Transverse colon (tissue), 4 donors: ENCODE measurements around the gene POLR3C. TPM values are rescaled to one million over a fixed set of nuclear protein-coding genes. Genes with fewer than 3 reads are reported as not detected.

Experiments used
- DNase-seq: peaks from one replicate; pipeline ENCODE4 v3.0.0-alpha.2; 2019
- H3K27ac ChIP-seq, 4 donors: fragments of 200-600 bp; sonication (generic); 2 replicates each; pipeline ENCODE4 v1.5.1; 2016 to 2018; ENCODE audit warnings: inconsistent platforms in 4 of 4
- H3K27me3 ChIP-seq: fragments of 200-600 bp; sonication (generic); 2 replicates; pipeline ENCODE4 v1.5.1; 2017; ENCODE audit warnings: inconsistent platforms
- H3K36me3 ChIP-seq, 4 donors: fragments of 200-600 bp; sonication (generic); 2 replicates each; pipeline ENCODE4 v1.5.1; 2017 to 2019; ENCODE audit warnings: inconsistent platforms in 4 of 4
- H3K4me1 ChIP-seq, 4 donors: fragments of 200-600 bp; sonication (generic); 2 replicates each; pipeline ENCODE4 v1.5.1; 2017 to 2020; ENCODE audit warnings: inconsistent platforms in 4 of 4
- H3K4me3 ChIP-seq, 4 donors: fragments of 200-600 bp; sonication (generic); 1 replicate in 1 of 4; 2 replicates in 3 of 4; pipeline versions ENCODE4 v1.5.1 to v1.6.1; 2017 to 2019; ENCODE audit warnings: inconsistent platforms in 4 of 4
- H3K9me3 ChIP-seq, 2 donors: fragments of 200-600 bp; sonication (generic); 2 replicates each; pipeline ENCODE4 v1.5.1; 2017 to 2019; ENCODE audit warnings: inconsistent platforms in 2 of 2
- EP300 ChIP-seq: sonication (generic); formaldehyde crosslinking; IDR thresholded peaks from one replicate; pipeline ENCODE4 v1.6.1; 2017; ENCODE audit warnings: antibody characterized with exemption, low read depth
- POLR2A ChIP-seq: fragments of 450-650 bp; IDR thresholded peaks from one replicate; pipeline ENCODE4 v1.6.1; 2016; ENCODE audit warnings: antibody characterized with exemption, mild to moderate bottlenecking, moderate library complexity
- POLR2AphosphoS5 ChIP-seq, 3 donors: sonication (generic); formaldehyde crosslinking; IDR thresholded peaks; one replicate each; pipeline ENCODE4 v1.6.1; 2016; ENCODE audit warnings: antibody characterized with exemption in 3 of 3
- WGBS, 2 donors: methylation state at CpG; one replicate each; pipeline ENCODE4 v1.1.5; 2018; ENCODE audit warnings: low coverage in 1 of 2; 5-methylcytosine and 5-hydroxymethylcytosine counted together
- in situ Hi-C, 4 donors: fragments of 200-750 bp; cut with MboI; loops; one replicate each; pipeline versions ENCODE4 v1.15.0 to v1.15.1; 2017; ENCODE audit warnings: low sequenced_read_pairs in 3 of 4, low pct_ligation_motif_present in 1 of 4, low pct_unique_long_range_greater_than_20kb in 1 of 4
- intact Hi-C: fragments of 100-400 bp; cut with DNase I; formaldehyde crosslinking; loops from one replicate; pipeline ENCODE4 v1.15.1; 2023; ENCODE audit warnings: low total_unique reads
- total RNA-seq, 4 donors: library from RNA; depleted of rRNA; stranded (reverse); fragments of >200 nt; gene quantifications; one replicate each; pipeline ENCODE4 v1.1.0, GENCODE V29; 2016
- TF ChIP-seq, protein P1 (sequence below), 5 experiments: fragments of 200-600 bp in 3 of 5; fragments of 450-650 bp in 2 of 5; sonication (generic) in 3 of 5; IDR thresholded peaks; 1 replicate in 2 of 5; 2 replicates in 3 of 5; pipeline ENCODE4 v1.5.1; 2016 to 2017; ENCODE audit warnings: antibody characterized with exemption in 5 of 5, inconsistent platforms in 3 of 5, mild to moderate bottlenecking in 2 of 5, moderate library complexity in 1 of 5

The POLR3C gene
- total RNA-seq, 4 donors from 2014 or later = 13.1 to 77.2 (median 29.0) TPM

- 1% methylated on average over 23 of the region's 36 CpGs; no CpG with 5 or more reads in 1 of the 2 donors for WGBS, 2 donors
- peak within 1 kb of the TSS in 1 of 4 donors; percentile 35 for H3K27ac ChIP-seq
Observed at GRCh38 chr1:145885738-145886287, 61.8 kb downstream of the POLR3C start, which contains the start of gene ANKRD35. Gene ANKRD35, minus strand, starts transcription at chr1:145885866. Its CDS starts 108 bp downstream, at chr1:145885758.

DNA sequence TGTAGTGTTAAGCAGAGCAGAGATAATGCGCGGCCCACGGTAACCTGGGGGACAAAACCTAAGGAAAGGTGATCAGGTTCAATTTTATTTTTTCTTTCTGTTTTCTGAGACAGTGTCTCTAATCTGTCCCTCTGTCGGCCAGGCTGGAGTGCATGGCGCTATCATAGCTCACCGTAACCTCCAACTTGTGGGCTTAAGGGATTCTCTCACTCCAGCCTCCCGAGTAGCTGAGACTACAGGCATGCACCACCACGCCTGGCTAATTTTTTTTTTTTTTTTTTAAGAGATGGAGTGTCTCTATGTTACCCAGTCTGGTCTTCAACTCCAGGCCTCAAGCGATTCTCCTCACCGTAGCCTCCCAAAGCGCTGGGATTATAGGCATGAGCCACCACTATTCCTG, 62.4 kb downstream of the POLR3C start:
- Histone ChIP-seq H3K27me3 (peaks cover 25% of the 10 kb centered on the region), H3K4me1 (peaks cover 3 to 19% (median 12%) of the 10 kb centered on the region in 4 donors), H3K27ac (peak overlapping the region in 1 of 4 donors; percentile 35), H3K9me3 (no peaks in the 10 kb centered on the region), H3K36me3 (no peaks in the 10 kb centered on the region), H3K4me3 (peak overlapping the region; percentile 27 to 82 (median 50))
- intact Hi-C loops (loop anchor here (5.0 kb wide), 1 partner anchor 126 kb away; no protein-coding TSS in a partner anchor), in situ Hi-C loops (loop anchor here in 1 of 4 donors (25.0 kb wide), 1 partner anchor 126 kb away; the partner anchor contains the start of gene HJV)
- TF ChIP-seq, protein P1, sequence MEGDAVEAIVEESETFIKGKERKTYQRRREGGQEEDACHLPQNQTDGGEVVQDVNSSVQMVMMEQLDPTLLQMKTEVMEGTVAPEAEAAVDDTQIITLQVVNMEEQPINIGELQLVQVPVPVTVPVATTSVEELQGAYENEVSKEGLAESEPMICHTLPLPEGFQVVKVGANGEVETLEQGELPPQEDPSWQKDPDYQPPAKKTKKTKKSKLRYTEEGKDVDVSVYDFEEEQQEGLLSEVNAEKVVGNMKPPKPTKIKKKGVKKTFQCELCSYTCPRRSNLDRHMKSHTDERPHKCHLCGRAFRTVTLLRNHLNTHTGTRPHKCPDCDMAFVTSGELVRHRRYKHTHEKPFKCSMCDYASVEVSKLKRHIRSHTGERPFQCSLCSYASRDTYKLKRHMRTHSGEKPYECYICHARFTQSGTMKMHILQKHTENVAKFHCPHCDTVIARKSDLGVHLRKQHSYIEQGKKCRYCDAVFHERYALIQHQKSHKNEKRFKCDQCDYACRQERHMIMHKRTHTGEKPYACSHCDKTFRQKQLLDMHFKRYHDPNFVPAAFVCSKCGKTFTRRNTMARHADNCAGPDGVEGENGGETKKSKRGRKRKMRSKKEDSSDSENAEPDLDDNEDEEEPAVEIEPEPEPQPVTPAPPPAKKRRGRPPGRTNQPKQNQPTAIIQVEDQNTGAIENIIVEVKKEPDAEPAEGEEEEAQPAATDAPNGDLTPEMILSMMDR (IDR thresholded peaks at IDR 0.05) = no peak
- TF ChIP-seq EP300 = no peak
- TF ChIP-seq POLR2AphosphoS5 (IDR thresholded peaks at IDR 0.05) = no peak
- no peak for TF ChIP-seq POLR2A
- no peak for DNase-seq
- 32 to 51% methylated on average over 10 to 11 of the region's 11 CpGs for WGBS, 2 donors

More at GRCh38 chr1:145885738-145886287, 61.8 kb downstream of the POLR3C start, which contains the start of gene ANKRD35:
- Histone ChIP-seq H3K4me1 (peaks cover 0 to 14% (median 8%) of the 10 kb centered on the region in 4 donors), H3K9me3 (no peaks in the 10 kb centered on the region), H3K27me3 (peaks cover 25% of the 10 kb centered on the region), H3K36me3 (no peaks in the 10 kb centered on the region), H3K4me3 (peak within 1 kb of the TSS; percentile 27 to 82 (median 50))
- no peak for TF ChIP-seq POLR2AphosphoS5 (IDR thresholded peaks at IDR 0.05)
- no peak for TF ChIP-seq POLR2A
- TF ChIP-seq EP300 = no peak
- TF ChIP-seq, protein P1 (IDR thresholded peaks at IDR 0.05) = no peak
- intact Hi-C loops = loop anchor here (5.0 kb wide), 1 partner anchor 126 kb away; no protein-coding TSS in a partner anchor
- peak; percentile 87 for DNase-seq
- in situ Hi-C loops = loop anchor here in 1 of 4 donors (25.0 kb wide), 1 partner anchor 126 kb away; the partner anchor contains the start of gene HJV

GRCh38 chr1:145886816-145887215, 62.8 kb downstream of the POLR3C start:
- WGBS, 2 donors = 50 to 73% methylated on average over 6 to 8 of the region's 8 CpGs
- peaks cover 7 to 24% (median 16%) of the 10 kb centered on the region in 4 donors for H3K4me1 ChIP-seq
- in situ Hi-C loops (loop anchor here in 1 of 4 donors (25.0 kb wide), 1 partner anchor 125 kb away; the partner anchor contains the start of gene HJV), intact Hi-C loops (loop anchor here (5.0 kb wide), 1 partner anchor 125 kb away; no protein-coding TSS in a partner anchor)
- H3K4me3 ChIP-seq = no peak overlapping the region
- peaks cover 25% of the 10 kb centered on the region for H3K27me3 ChIP-seq
- no peak overlapping the region for H3K27ac ChIP-seq
- no peaks in the 10 kb centered on the region for H3K36me3 ChIP-seq
- DNase-seq = no peak
- TF ChIP-seq POLR2AphosphoS5 (IDR thresholded peaks at IDR 0.05) (no peak), EP300 (no peak), POLR2A (no peak)
- TF ChIP-seq, protein P1 (IDR thresholded peaks at IDR 0.05) = no peak
- no peaks in the 10 kb centered on the region for H3K9me3 ChIP-seq

- in situ Hi-C loops (loop anchor here in 1 of 4 donors (25.0 kb wide), 1 partner anchor 125 kb away; the partner anchor contains the start of gene HJV), intact Hi-C loops (loop anchor here (5.0 kb wide), 1 partner anchor 125 kb away; no protein-coding TSS in a partner anchor)
- 79% methylated on average over 5 of the region's 5 CpGs; no CpG with 5 or more reads in 1 of the 2 donors for WGBS, 2 donors
- peaks cover 12 to 32% (median 22%) of the 10 kb centered on the region in 4 donors for H3K4me1 ChIP-seq
- H3K27me3 ChIP-seq = peaks cover 25% of the 10 kb centered on the region
- TF ChIP-seq, protein P1 (IDR thresholded peaks at IDR 0.05) = no peak
- TF ChIP-seq EP300 = no peak
- no peak for TF ChIP-seq POLR2AphosphoS5 (IDR thresholded peaks at IDR 0.05)
- no peak for TF ChIP-seq POLR2A
- H3K27ac ChIP-seq = no peak overlapping the region
- no peaks in the 10 kb centered on the region for H3K36me3 ChIP-seq
- no peak for DNase-seq
- H3K9me3 ChIP-seq = no peaks in the 10 kb centered on the region
- no peak overlapping the region for H3K4me3 ChIP-seq
Observed at GRCh38 chr1:145887631-145888030, 63.6 kb downstream of the POLR3C start.
